NCI-H2227 (cell line): Measurements from ENCODE around the gene MAML2.

Experiments used
- DNase-seq: peaks from one replicate; lab custom pipeline; 2025; ENCODE audit not compliant: unreplicated experiment; lab: John Stamatoyannopoulos, UW

MAML2 gene

DNA sequence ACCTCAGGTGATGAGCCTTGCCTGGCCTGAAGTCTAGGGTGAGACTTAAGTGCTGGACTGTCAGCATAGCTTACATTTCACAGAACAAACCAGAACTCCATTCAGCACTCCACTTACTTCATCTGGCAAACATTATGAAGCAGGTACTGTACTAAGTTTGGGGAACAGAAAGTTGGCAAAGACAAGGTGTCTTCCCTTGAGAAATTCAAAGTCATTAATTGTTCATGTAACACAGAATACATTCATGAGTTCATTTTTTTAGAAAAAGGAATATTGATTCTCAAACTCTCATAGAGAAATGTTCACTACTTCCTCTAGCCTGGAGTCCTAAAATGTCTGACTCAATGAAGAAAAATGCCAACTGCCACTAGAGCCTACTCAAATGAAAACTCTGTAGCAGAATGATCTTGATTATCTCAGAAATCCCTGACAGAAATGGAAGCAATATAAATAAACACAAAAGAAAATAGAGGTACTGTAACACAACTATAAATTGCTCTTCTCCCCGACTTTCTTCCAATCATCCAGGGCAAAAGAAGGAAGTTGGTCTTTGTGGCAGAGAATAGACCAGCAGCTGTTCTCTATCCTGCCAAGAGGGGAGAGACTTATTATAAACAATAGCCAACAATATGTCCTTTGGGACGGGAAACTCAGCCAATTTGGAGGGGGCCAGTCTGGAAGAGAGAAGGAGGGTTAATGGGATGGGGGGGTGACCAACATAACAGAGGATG, 289.9 kb downstream of the MAML2 start:
- DNase-seq, result no peak

DNA sequence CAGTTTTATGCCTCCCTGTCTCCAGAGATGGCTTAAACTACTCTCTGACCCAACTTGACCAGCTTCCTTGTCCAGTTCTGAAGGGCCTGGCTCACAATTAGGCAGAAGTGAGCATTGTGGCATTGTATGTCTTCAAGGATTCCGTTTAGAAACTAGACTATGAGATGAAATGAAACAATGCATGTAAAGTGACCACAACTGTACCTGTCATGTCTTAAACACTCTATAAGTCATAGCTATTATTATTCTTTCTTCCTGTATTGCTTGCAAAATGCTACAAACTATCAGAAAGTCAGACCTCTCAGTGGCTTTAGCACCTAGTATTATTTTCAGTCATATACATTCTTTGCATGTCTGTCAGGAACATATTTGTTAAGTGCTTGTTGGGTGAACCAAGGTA, 291.2 kb downstream of the MAML2 start:
- no peak for DNase-seq

DNA sequence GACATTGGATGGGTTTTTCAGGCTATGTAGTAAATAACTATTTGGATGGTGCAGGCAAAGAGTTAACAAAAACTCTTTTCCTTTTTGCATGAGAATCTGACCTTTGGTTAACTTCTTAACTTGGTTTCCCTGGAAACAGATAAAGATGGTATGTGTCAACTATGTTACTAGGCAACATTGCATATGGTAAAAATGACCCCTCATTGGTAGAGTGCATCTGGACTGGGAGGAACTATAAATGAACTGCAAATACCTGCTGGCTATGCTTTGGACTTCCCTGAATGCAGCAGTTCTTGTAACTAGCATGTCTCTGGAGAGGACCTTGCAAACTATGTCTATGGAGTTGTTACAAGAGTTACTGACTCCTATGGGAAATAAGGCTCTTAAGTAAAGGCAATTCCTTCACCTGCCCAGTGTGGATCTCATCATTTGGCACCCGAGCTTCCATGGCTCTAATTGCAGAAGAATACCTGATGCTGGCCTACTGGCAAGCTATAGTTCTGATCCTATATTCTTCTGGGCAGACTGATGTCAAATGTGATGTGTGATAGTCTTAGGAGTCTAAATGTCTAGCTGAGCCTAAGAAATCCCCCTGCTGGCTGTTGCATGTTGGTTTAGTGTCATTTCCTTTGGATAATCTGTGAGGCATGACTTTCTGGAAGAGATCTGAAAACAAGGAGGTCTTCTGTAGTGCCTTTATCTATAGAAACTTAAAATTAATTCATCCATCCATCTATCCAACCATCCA, 292.4 kb downstream of the MAML2 start:
- no peak for DNase-seq

DNA sequence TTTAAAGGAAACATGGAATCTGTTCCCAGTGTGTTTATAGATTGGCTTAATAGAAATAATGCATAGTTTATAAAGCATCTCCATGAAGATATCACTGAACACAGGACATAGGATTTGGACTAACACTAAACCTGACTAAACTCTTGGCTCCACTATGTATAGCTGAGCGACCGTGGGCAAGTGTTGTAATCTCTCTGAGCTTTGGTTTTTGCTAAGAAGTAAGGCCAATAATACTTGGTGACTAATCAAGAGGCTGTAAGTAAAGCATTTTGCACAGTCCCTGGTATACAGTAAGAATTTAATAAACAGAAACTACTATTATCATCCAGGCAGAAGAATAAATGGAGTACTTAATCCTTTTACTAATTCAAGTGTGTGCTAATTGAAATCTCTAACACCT, 293.6 kb downstream of the MAML2 start:
- no peak for DNase-seq

DNA sequence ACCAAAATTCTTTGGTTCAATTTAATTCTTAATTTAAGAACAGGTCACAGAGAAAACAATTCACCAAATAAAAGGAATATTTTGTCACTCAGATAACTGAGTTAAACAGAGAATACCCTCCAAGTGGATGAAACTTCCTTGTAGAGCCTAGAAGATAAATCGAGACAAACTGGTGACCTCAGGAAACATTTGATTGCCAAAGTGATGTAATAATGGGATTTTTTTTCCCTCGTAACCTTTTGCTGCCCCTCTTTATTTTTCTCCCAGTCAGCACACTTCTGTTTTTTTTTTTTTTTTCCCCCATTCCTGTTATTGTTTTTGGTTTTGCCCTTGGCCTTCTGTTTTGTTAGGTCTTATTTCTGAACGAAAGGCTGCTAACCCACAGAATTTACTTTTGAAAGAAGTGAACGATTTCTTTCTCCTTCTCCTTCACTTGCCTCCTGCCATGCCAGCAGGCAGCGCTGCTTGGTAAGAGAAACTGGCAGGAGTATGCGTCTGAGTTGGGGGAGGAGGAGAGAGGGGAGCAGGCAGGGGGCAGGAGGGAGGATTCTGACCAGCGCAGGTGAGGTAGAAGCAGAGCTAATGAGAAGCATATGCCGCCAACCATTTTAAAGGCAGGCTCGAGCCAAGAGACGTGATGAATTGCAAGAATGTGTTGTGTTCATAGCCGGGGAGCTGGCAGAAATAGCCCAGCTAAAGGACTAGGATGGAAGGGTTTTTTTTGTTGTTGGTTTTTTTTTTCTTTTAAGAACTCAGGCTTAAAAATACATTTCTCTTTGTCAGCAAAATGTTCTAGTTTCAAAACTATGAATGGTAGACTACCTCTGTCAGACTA, 297.2 kb downstream of the MAML2 start:
- peak; percentile 56 for DNase-seq

DNA sequence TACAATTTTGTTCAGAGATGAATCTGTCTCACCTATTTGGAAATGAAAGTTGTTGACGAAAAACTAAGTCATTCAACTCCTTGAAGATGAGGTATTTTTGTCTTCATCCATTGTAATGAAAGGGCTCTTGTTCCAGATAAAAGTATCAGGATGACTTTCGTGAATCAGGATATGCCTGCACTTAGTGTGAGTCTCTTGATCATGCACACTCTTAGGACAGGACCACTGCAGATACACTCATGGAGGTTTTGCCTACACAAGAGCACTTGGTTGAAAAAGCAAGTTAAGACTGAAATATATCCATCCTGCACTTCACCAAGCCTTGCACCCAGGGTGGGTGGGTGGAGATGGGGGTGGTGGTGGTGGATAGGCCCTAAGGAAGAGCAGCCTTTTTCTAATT, 298.2 kb downstream of the MAML2 start:
- no peak for DNase-seq

GRCh38 chr11:96044311-96044710, 298.7 kb downstream of the MAML2 start:
- no peak for DNase-seq

DNA sequence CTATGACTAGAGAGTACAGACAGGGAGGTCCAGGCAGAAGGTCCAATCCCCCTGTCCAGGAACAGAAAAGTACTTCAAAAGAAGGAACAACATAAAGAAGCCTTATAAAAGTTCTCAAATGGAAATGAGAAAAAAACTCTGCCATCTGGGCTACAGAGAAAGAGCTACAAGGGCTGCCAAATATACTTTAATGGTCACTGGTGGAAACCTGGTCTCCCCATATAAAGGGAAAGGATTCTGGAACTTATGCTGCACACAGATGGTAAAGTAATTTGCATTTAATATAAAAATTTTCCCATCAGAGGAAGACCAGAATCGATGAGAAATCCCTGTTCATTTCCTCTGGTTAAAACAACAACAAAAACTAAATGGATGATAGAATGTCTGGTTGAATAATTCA, 299.7 kb downstream of the MAML2 start:
- DNase-seq, result no peak

DNA sequence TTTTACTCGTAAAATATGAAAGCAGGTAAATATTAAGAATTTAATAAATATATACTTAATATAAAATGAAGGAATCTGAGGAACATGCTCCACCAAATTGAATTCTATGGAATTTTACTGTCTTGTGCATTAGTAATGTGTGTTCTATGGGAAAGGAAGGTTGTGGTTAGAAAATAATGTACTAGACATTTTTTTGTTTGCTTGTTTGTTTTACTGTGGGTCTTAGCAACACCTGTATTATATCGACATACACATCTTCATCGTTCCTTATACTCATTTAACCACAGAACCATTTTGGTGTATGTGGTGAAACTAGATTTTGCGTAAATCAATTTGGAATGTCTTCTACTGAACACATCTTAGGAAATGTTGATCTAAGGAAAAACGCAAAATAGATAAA, 304.9 kb downstream of the MAML2 start:
- no peak for DNase-seq

GRCh38 chr11:96037405-96037949, 305.5 kb downstream of the MAML2 start:
- DNase-seq, result no peak

- no peak for DNase-seq
Observed at GRCh38 chr11:96036863-96037262, 306.1 kb downstream of the MAML2 start.

- DNase-seq, result no peak
Observed at GRCh38 chr11:96035740-96036078, 307.3 kb downstream of the MAML2 start.

DNA sequence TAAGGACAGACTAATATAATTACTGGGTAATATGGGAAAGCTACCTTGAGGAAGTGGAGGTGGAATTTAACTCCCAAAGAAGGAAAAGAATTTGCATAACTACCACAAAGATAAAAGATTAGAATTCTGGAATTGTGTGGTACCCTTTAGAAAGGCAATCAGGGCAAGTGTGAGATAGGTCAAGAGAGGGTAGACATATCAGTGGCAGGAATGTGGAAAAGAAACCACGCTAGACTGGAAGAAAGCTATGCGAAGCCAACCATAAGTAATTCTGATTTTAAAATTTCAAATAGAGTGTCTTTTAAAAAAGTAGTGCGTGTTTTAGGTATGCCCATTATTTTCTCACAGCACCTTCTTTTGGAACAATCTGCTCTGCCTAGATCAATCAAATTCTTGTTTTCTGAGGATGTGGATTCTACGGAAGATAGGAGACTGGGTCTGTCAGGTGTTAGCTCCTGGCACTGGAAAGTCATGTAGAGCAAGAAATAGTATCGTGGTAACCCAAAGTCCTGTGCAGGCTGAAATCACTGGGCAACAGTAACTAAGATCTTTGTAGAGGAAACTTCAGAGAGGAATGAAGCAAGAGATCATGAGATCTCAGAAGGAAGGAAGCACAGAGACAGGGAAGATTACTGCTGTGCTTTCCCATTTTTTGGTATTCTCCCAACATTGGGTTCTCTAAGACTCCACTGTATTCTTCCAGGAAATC, 307.8 kb downstream of the MAML2 start:
- no peak for DNase-seq

- DNase-seq, result no peak
Observed at GRCh38 chr11:96033599-96033998, 309.4 kb downstream of the MAML2 start.

DNA sequence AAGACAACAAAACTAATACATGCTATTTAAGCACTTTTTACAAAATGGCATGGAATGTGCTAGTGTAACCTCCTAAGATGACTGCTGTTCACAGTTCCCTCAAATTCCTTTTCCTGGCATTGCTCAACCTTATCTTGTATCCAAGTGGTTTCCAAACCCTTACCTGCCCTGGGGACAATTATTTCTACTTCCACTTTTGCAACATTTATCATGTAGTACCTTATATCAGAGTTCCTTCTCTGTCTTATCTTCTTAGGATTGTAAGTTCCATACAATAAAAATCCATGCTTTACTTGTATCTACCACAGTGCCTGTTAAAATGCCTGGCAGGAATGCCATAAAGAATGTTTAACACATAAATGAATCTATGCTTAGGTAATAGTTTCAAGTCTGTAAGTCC, 309.9 kb downstream of the MAML2 start:
- no peak for DNase-seq

GRCh38 chr11:96028746-96029145, 314.2 kb downstream of the MAML2 start:
- DNase-seq, result no peak

GRCh38 chr11:96027021-96027420, 316.0 kb downstream of the MAML2 start:
- no peak for DNase-seq

GRCh38 chr11:96026310-96026709, 316.7 kb downstream of the MAML2 start:
- no peak for DNase-seq

- DNase-seq, result no peak
Observed at GRCh38 chr11:96024666-96025065, 318.3 kb downstream of the MAML2 start.

DNA sequence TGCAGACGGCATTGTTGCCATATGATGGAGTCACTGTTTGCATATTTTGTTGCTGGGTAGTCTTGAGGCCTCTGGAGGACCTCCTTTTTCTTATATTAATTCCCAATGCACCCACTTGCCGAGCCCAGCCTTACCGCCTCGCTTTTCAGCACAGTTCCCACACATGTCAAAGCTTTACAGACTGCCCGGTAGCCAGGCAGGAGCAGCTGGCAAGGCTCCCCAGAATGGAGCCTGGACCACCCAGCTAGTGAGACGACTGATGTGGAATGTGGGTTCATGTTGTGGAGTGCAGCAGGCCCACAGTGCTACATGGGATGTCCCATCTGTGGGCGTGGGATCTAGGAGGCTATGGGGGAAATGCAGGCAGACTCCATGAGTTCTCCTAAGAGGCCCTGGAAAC, 319.7 kb downstream of the MAML2 start:
- DNase-seq, result no peak
